ENCODE measurements around the gene ASB5. TPM values are rescaled to one million over a fixed set of nuclear protein-coding genes. Genes with fewer than 3 reads are reported as not detected.

The ASB5 gene
- total and polyA plus RNA-seq, 2 donors (not counting 1 experiment from before 2014, with no cell fraction given) = not detected

DNA sequence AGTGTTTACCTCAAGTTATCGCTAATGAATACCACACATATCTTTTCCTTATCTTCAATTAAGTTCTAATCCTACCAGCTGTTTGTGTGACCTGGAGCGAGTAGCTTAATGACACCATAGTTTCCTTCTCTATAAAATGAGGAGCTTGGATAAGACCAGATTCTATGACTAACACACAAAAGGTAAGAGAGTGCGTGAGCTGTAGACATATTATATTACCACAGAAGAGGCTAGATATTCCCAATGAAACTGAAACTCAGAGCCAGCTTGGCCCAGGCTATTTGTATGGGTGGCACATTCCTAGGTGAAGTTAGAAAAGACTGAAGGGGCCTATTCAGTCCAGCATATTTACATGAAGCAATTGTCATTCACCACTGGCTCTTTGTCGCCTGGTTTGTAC, 30.2 kb downstream of the ASB5 start:
- POLR2A ChIA-PET = no interaction called here
- H2AFZ ChIP-seq (ENCODE audit: insufficient read depth, low read depth, low read length, poor library complexity, severe bottlenecking) = no peak overlapping the region
- Mint-ChIP-seq H3K4me1 (no peaks in the 10 kb centered on the region), H3K9me3 (ENCODE audit: insufficient read depth) (no peaks in the 10 kb centered on the region), H3K27ac (no peak overlapping the region), H3K4me3 (no peak overlapping the region), H3K27me3 (peaks cover 22% of the 10 kb centered on the region)
- DNase-seq (no peak), ATAC-seq (ENCODE audit: low read depth) (no peak)
- no peak overlapping the region for H3K4me2 ChIP-seq (replicated peaks; ENCODE audit: low read depth, low read length, poor library complexity, severe bottlenecking)
- no peak overlapping the region for H3K9ac ChIP-seq (ENCODE audit: low read length)
- no peak overlapping the region for H3K27ac ChIP-seq (ENCODE audit: low read length in 2 of 2)
- CTCF ChIA-PET = no interaction called here
- intact Hi-C loops (cut with micrococcal nuclease) = no loop called here
- H3K4me1 ChIP-seq (ENCODE audit: control insufficient read depth in 2 of 2, insufficient read depth in 2 of 2, low read length in 2 of 2) = no peaks in the 10 kb centered on the region
- no peaks in the 10 kb centered on the region for H3K36me3 ChIP-seq (replicated peaks in 1 of 2; ENCODE audit: control extremely low read depth in 1 of 2, control insufficient read depth in 1 of 2, extremely low read depth in 1 of 2, insufficient read depth in 2 of 2, low read length in 1 of 2)
- 0% methylated on average over 1 of the region's 4 CpGs for WGBS (ENCODE audit: insufficient coverage)
- no peak for TF ChIP-seq CTCF (IDR thresholded peaks at IDR 0.05)
- no peak for TF ChIP-seq EZH2 (IDR thresholded peaks at IDR 0.05; ENCODE audit: borderline replicate concordance, insufficient read depth, low read depth, low read length, poor library complexity, severe bottlenecking)
- peaks cover 0 to under 1% (median 0%) of the 10 kb centered on the region in 3 donors for H3K9me3 ChIP-seq (ENCODE audit: control extremely low read depth in 1 of 3, control insufficient read depth in 2 of 3, insufficient read depth in 1 of 3, low read length in 2 of 3)
- H3K27me3 ChIP-seq (replicated peaks in 1 of 4; ENCODE audit: control extremely low read depth in 1 of 4, control insufficient read depth in 3 of 4, insufficient read depth in 4 of 4, low read length in 3 of 4) = peaks cover 0 to 3% (median 0%) of the 10 kb centered on the region in 4 experiments
- no peak overlapping the region for H3K4me3 ChIP-seq (ENCODE audit: control extremely low read depth in 1 of 5, extremely low read depth in 1 of 5, insufficient read depth in 1 of 5, low read depth in 2 of 5, low read length in 4 of 5)
- H3K79me2 ChIP-seq (ENCODE audit: control insufficient read depth, insufficient read depth, low read length) = no peaks in the 10 kb centered on the region
- H4K20me1 ChIP-seq (ENCODE audit: control insufficient read depth, insufficient read depth, low read length, poor library complexity, severe bottlenecking) = no peaks in the 10 kb centered on the region

- no CpG with 5 or more reads among the region's 7 CpGs for WGBS (ENCODE audit: insufficient coverage)
These were observed 30.8 kb downstream of the ASB5 start for GRCh38 chr4:176238157-176238610.

More at GRCh38 chr4:176238157-176238610, 30.8 kb downstream of the ASB5 start:
- no peaks in the 10 kb centered on the region for H3K36me3 ChIP-seq (replicated peaks in 1 of 2; ENCODE audit: control extremely low read depth in 1 of 2, control insufficient read depth in 1 of 2, extremely low read depth in 1 of 2, insufficient read depth in 2 of 2, low read length in 1 of 2)
- H3K9ac ChIP-seq (ENCODE audit: low read length) = no peak overlapping the region
- peaks cover 25% of the 10 kb centered on the region for H3K27me3 Mint-ChIP-seq
- H3K9me3 ChIP-seq (ENCODE audit: control extremely low read depth in 1 of 3, control insufficient read depth in 2 of 3, insufficient read depth in 1 of 3, low read length in 2 of 3) = no peaks in the 10 kb centered on the region
- H3K79me2 ChIP-seq (ENCODE audit: control insufficient read depth, insufficient read depth, low read length) = no peaks in the 10 kb centered on the region
- ChIA-PET CTCF (no interaction called here), POLR2A (no interaction called here)
- H3K4me3 ChIP-seq (ENCODE audit: control extremely low read depth in 1 of 5, extremely low read depth in 1 of 5, insufficient read depth in 1 of 5, low read depth in 2 of 5, low read length in 4 of 5) = no peak overlapping the region
- peaks cover 0 to 3% (median 0%) of the 10 kb centered on the region in 4 experiments for H3K27me3 ChIP-seq (replicated peaks in 1 of 4; ENCODE audit: control extremely low read depth in 1 of 4, control insufficient read depth in 3 of 4, insufficient read depth in 4 of 4, low read length in 3 of 4)
- no peak overlapping the region for H3K4me3 Mint-ChIP-seq
- no peak overlapping the region for H2AFZ ChIP-seq (ENCODE audit: insufficient read depth, low read depth, low read length, poor library complexity, severe bottlenecking)
- no peaks in the 10 kb centered on the region for H4K20me1 ChIP-seq (ENCODE audit: control insufficient read depth, insufficient read depth, low read length, poor library complexity, severe bottlenecking)
- H3K4me1 ChIP-seq (ENCODE audit: control insufficient read depth in 2 of 2, insufficient read depth in 2 of 2, low read length in 2 of 2) = no peaks in the 10 kb centered on the region
- intact Hi-C loops (cut with micrococcal nuclease) = no loop called here
- no peaks in the 10 kb centered on the region for H3K9me3 Mint-ChIP-seq (ENCODE audit: insufficient read depth)
- no peak overlapping the region for H3K4me2 ChIP-seq (replicated peaks; ENCODE audit: low read depth, low read length, poor library complexity, severe bottlenecking)
- H3K27ac ChIP-seq (ENCODE audit: low read length in 2 of 2) = no peak overlapping the region
- no peak for TF ChIP-seq EZH2 (IDR thresholded peaks at IDR 0.05; ENCODE audit: borderline replicate concordance, insufficient read depth, low read depth, low read length, poor library complexity, severe bottlenecking)
- no peak for TF ChIP-seq CTCF (IDR thresholded peaks at IDR 0.05)
- ATAC-seq (ENCODE audit: low read depth) (no peak), DNase-seq (no peak)
- no peak overlapping the region for H3K27ac Mint-ChIP-seq
- no peaks in the 10 kb centered on the region for H3K4me1 Mint-ChIP-seq
